ENCODE measurements around the gene SCNN1B.

The SCNN1B gene

DNA sequence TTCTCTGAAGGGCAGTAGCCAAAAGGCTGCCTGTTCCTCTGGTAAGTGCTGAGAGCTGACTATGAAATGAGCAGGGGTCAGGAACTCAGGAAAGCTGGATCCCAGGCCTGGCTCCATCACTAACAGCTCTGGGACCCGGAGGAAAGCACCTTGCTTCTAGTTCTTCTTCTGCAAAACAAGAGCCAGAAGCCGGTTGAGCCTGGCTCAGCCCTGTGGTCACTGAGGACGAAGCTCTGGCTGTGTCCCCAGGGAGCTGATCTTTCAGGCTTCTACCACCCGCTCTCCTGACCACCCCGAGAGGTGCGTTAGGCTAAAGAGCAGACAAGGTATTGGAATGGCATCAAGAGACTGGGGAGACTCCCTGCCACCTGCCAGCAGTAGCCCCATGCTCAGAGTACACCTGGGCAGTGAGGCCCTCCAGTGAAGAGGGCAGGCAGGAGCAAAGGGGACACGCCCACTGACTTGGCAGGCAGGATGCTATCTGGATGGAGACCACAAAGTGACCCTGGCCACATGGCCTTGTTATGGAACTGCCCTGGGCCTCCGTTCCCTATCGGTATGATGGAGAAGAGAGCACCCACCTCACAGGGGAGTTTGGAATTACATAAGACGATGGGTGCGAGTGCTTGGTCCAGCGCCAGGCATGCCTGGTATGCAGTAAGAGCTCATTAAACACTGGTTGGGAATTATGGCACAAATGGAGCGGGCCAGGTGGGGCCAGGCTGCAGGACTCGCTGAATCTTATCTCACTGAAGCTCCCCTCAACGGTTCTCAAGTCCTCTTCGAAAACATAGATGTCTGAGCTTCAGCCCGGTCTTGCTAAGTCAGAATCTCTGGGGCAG lies 89.5 kb downstream of the SCNN1B start:
- Histone ChIP-seq H4K20me1 (ENCODE audit: insufficient read depth, low read length) (no peaks in the 10 kb centered on the region), H2AFZ (ENCODE audit: low read depth, low read length) (no peak overlapping the region), H3K36me3 (replicated peaks; ENCODE audit: low read depth, low read length) (peaks cover 8% of the 10 kb centered on the region), H3K4me1 (ENCODE audit: low read length) (no peaks in the 10 kb centered on the region), H3K79me2 (ENCODE audit: low read length) (no peaks in the 10 kb centered on the region), H3K9ac (ENCODE audit: low read length) (no peak overlapping the region), H3K9me3 (ENCODE audit: insufficient read depth, low read length) (no peaks in the 10 kb centered on the region), H3K27ac (ENCODE audit: low read length) (no peak overlapping the region), H3K4me2 (ENCODE audit: low read length) (no peak overlapping the region), H3K27me3 (ENCODE audit: low read depth, low read length) (no peaks in the 10 kb centered on the region), H3K4me3 (ENCODE audit: low read length) (no peak overlapping the region)
- TF ChIP-seq CTCF (IDR thresholded peaks at IDR 0.05; ENCODE audit: low read depth, low read length), result no peak

GRCh38 chr16:23392223-23392600 lies 90.1 kb downstream of the SCNN1B start:
- no peak overlapping the region for H3K27ac ChIP-seq (ENCODE audit: low read length)
- H3K9ac ChIP-seq (ENCODE audit: low read length), result no peak overlapping the region
- H2AFZ ChIP-seq (ENCODE audit: low read depth, low read length), result no peak overlapping the region
- TF ChIP-seq CTCF (IDR thresholded peaks at IDR 0.05; ENCODE audit: low read depth, low read length), result no peak
- TF ChIP-seq EZH2phosphoT487 (IDR thresholded peaks at IDR 0.05; ENCODE audit: low read depth), result no peak
- peaks cover 8% of the 10 kb centered on the region for H3K36me3 ChIP-seq (replicated peaks; ENCODE audit: low read depth, low read length)
- H3K27me3 ChIP-seq (ENCODE audit: low read depth, low read length), result no peaks in the 10 kb centered on the region
- no peaks in the 10 kb centered on the region for H3K4me1 ChIP-seq (ENCODE audit: low read length)
- no peak overlapping the region for H3K4me3 ChIP-seq (ENCODE audit: low read length)
- H3K9me3 ChIP-seq (ENCODE audit: insufficient read depth, low read length), result no peaks in the 10 kb centered on the region
- no peaks in the 10 kb centered on the region for H3K79me2 ChIP-seq (ENCODE audit: low read length)
- no peaks in the 10 kb centered on the region for H4K20me1 ChIP-seq (ENCODE audit: insufficient read depth, low read length)
- no peak overlapping the region for H3K4me2 ChIP-seq (ENCODE audit: low read length)

DNA sequence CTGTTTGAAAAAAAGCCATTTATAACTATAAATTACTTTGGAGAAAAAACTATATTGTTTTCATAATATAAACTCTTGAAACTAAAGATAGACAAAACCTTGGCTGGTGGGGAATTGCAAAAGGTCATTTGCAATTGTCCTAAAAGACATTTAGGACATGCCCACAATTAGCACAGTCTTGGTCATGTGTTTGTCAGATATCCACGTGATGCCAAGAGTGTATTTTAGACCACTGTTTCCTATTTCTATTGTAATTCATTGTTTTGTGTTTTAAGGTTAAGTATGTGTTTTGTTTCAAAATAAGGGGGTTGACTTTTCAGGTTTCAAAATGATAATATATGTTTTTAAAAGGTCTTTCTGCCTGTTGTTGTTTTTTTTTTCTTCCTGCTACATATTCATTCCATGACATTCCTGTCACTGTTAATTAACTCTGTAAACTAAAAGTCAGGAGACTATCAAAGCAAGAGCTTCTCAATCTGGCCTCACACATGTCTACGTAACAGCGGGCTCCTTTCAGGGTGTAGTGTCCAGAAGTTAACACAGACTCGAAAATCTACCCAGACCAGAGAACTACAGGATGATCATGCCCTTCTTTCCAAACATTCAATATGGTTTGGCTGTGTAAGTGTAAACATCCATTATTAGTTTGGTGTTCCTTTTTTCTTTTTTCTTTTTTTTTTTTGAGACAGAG lies 92.2 kb downstream of the SCNN1B start:
- H3K9me3 ChIP-seq (ENCODE audit: insufficient read depth, low read length), result no peaks in the 10 kb centered on the region
- no peaks in the 10 kb centered on the region for H3K27me3 ChIP-seq (ENCODE audit: low read depth, low read length)
- H3K27ac ChIP-seq (ENCODE audit: low read length), result no peak overlapping the region
- H3K79me2 ChIP-seq (ENCODE audit: low read length), result no peaks in the 10 kb centered on the region
- H3K4me2 ChIP-seq (ENCODE audit: low read length), result no peak overlapping the region
- H3K36me3 ChIP-seq (replicated peaks; ENCODE audit: low read depth, low read length), result peaks cover 8% of the 10 kb centered on the region
- H4K20me1 ChIP-seq (ENCODE audit: insufficient read depth, low read length), result no peaks in the 10 kb centered on the region
- H2AFZ ChIP-seq (ENCODE audit: low read depth, low read length), result no peak overlapping the region
- H3K4me1 ChIP-seq (ENCODE audit: low read length), result no peaks in the 10 kb centered on the region
- H3K4me3 ChIP-seq (ENCODE audit: low read length), result no peak overlapping the region
- H3K9ac ChIP-seq (ENCODE audit: low read length), result no peak overlapping the region
- TF ChIP-seq EZH2phosphoT487 (IDR thresholded peaks at IDR 0.05; ENCODE audit: low read depth), result no peak
- TF ChIP-seq CTCF (IDR thresholded peaks at IDR 0.05; ENCODE audit: low read depth, low read length), result no peak

- H4K20me1 ChIP-seq (ENCODE audit: insufficient read depth, low read length), result no peaks in the 10 kb centered on the region
- H3K4me1 ChIP-seq (ENCODE audit: low read length), result no peaks in the 10 kb centered on the region
- no peak overlapping the region for H3K27ac ChIP-seq (ENCODE audit: low read length)
- H3K27me3 ChIP-seq (ENCODE audit: low read depth, low read length), result no peaks in the 10 kb centered on the region
- H3K36me3 ChIP-seq (replicated peaks; ENCODE audit: low read depth, low read length), result peaks cover 6% of the 10 kb centered on the region
- TF ChIP-seq CTCF (IDR thresholded peaks at IDR 0.05; ENCODE audit: low read depth, low read length), result no peak
- TF ChIP-seq EZH2phosphoT487 (IDR thresholded peaks at IDR 0.05; ENCODE audit: low read depth), result no peak
- H3K9ac ChIP-seq (ENCODE audit: low read length), result no peak overlapping the region
- no peaks in the 10 kb centered on the region for H3K79me2 ChIP-seq (ENCODE audit: low read length)
- H3K4me3 ChIP-seq (ENCODE audit: low read length), result no peak overlapping the region
- H2AFZ ChIP-seq (ENCODE audit: low read depth, low read length), result no peak overlapping the region
- H3K4me2 ChIP-seq (ENCODE audit: low read length), result no peak overlapping the region
- H3K9me3 ChIP-seq (ENCODE audit: insufficient read depth, low read length), result no peaks in the 10 kb centered on the region
Observed at GRCh38 chr16:23395732-23396131, 93.6 kb downstream of the SCNN1B start.

All from OCI-LY3 (cell line).